HepG2 (cell line): ENCODE results near the gene IFIT1B. TPM values are rescaled to one million over a fixed set of nuclear protein-coding genes. Genes with fewer than 3 reads are reported as not detected.

Source experiments
- BCL6 ChIP-seq: IDR thresholded peaks from 2 replicates; pipeline ENCODE4 v1.6.1; 2016; ENCODE audit warnings: missing genetic modification reagents, missing compliant biosample characterization
- EEA1 ChIP-seq: sonication (generic); formaldehyde crosslinking; IDR thresholded peaks from 2 replicates; pipeline ENCODE4 v1.5.1; 2020; ENCODE audit warnings: mild to moderate bottlenecking, missing genetic modification reagents, borderline replicate concordance
- HNRNPK ChIP-seq: fragments of 200-400 bp; formaldehyde crosslinking; IDR thresholded peaks from 2 replicates; pipeline ENCODE4 v1.6.1; 2018; ENCODE audit warnings: low read length, low read depth, moderate library complexity, mild to moderate bottlenecking; ENCODE audit not compliant: poor library complexity, severe bottlenecking
- KDM2A ChIP-seq: sonication (generic); formaldehyde crosslinking; IDR thresholded peaks from 2 replicates; pipeline ENCODE4 v1.4.0; 2020; ENCODE audit warnings: low read depth, missing genetic modification reagents, borderline replicate concordance
- MBD4 ChIP-seq: IDR thresholded peaks from 2 replicates; pipeline ENCODE4 v1.6.1; 2012; ENCODE audit warnings: low read length, inconsistent platforms, borderline replicate concordance
- MZF1 ChIP-seq: sonication (generic); formaldehyde crosslinking; IDR thresholded peaks from 2 replicates; pipeline ENCODE4 v1.8.1; 2023; ENCODE audit warnings: mild to moderate bottlenecking, missing genetic modification reagents, borderline replicate concordance
- NR2F1 ChIP-seq, 2 experiments: fragments of 450-650 bp in 1 of 2; formaldehyde crosslinking in 1 of 2; IDR thresholded peaks; 2 replicates each; pipeline versions ENCODE4 v1.5.0 to v1.6.1; 2016 to 2020; ENCODE audit warnings: mild to moderate bottlenecking in 1 of 2, missing compliant biosample characterization in 1 of 2, missing genetic modification reagents in 1 of 2, moderate library complexity in 1 of 2
- SMAD1 ChIP-seq: sonication (generic); formaldehyde crosslinking; IDR thresholded peaks from 2 replicates; pipeline ENCODE4 v1.4.0; 2020; ENCODE audit warnings: missing genetic modification reagents, low read depth, mild to moderate bottlenecking, borderline replicate concordance
- TBX3 ChIP-seq: fragments of 450-650 bp; IDR thresholded peaks from 2 replicates; pipeline ENCODE4 v1.6.1; 2017; ENCODE audit warnings: antibody characterized with exemption, mild to moderate bottlenecking, inconsistent platforms, borderline replicate concordance
- TCF7 ChIP-seq: sonication (generic); IDR thresholded peaks from 2 replicates; pipeline ENCODE4 v1.6.1; 2016; ENCODE audit warnings: antibody characterized with exemption, low read depth
- TOE1 ChIP-seq: sonication (generic); formaldehyde crosslinking; IDR thresholded peaks from 2 replicates; pipeline ENCODE4 v1.4.0; 2020; ENCODE audit warnings: mild to moderate bottlenecking, missing genetic modification reagents
- TP53 ChIP-seq: sonication (generic); formaldehyde crosslinking; conservative IDR thresholded peaks from 2 replicates; pipeline ENCODE4 v1.4.0; 2020; ENCODE audit warnings: missing genetic modification reagents
- ZBTB2 ChIP-seq: sonication (generic); formaldehyde crosslinking; IDR thresholded peaks from 2 replicates; pipeline ENCODE4 v1.8.0; 2022; ENCODE audit warnings: low read depth, missing genetic modification reagents
- ZFP62 ChIP-seq: sonication (generic); formaldehyde crosslinking; IDR thresholded peaks from 2 replicates; pipeline ENCODE4 v1.4.0; 2020; ENCODE audit warnings: missing genetic modification reagents
- ZNF3 ChIP-seq: IDR thresholded peaks from 2 replicates; pipeline ENCODE4 v1.7.0; 2017; ENCODE audit warnings: inconsistent platforms
- ZNF580 ChIP-seq: IDR thresholded peaks from 2 replicates; pipeline ENCODE4 v1.6.1; 2016; ENCODE audit warnings: low read depth, borderline replicate concordance
- ZNF605 ChIP-seq: sonication (generic); formaldehyde crosslinking; IDR thresholded peaks from 2 replicates; pipeline ENCODE4 v1.8.0; 2022; ENCODE audit warnings: mild to moderate bottlenecking, missing genetic modification reagents
- ZNF737 ChIP-seq: sonication (generic); formaldehyde crosslinking; IDR thresholded peaks from 2 replicates; pipeline ENCODE4 v1.5.0; 2020; ENCODE audit warnings: missing genetic modification reagents, mild to moderate bottlenecking, borderline replicate concordance
- ZNF839 ChIP-seq: sonication (generic); formaldehyde crosslinking; IDR thresholded peaks from 2 replicates; pipeline ENCODE4 v1.4.0; 2020; ENCODE audit warnings: missing genetic modification reagents, mild to moderate bottlenecking, borderline replicate concordance
- polyA plus RNA-seq, 8 experiments: library from polyadenylated mRNA; depleted of rRNA in 3 of 8; stranded (reverse) in 7 of 8; unstranded in 1 of 8; fragments of >200 nt; fragmentation: Illumina TruSeq in 4 of 8; extraction: Trizol in 4 of 8; gene quantifications; 2 replicates each; pipeline versions ENCODE4 v1.2.1 to v1.2.3, GENCODE V29; 2011 to 2016; ENCODE audit warnings: low read depth in 4 of 8, missing spikeins in 1 of 8, mixed read lengths in 1 of 8; ENCODE audit not compliant: insufficient read depth in 1 of 8
- total RNA-seq, 5 experiments: library from RNA; depleted of rRNA; stranded (reverse); fragments of >200 nt; fragmentation: Illumina TruSeq; extraction: Trizol; gene quantifications; 2 replicates each; pipeline ENCODE4 v1.2.3, GENCODE V29; 2016; ENCODE audit warnings: low read depth in 1 of 5
- TF ChIP-seq, protein P1 (sequence below): sonication (generic); formaldehyde crosslinking; IDR thresholded peaks from 2 replicates; pipeline ENCODE4 v1.4.0; 2020; ENCODE audit warnings: missing genetic modification reagents, borderline replicate concordance
- TF ChIP-seq, protein P2 (sequence below): sonication (generic); formaldehyde crosslinking; IDR thresholded peaks from 2 replicates; pipeline ENCODE4 v1.9.0; 2022; ENCODE audit warnings: low read depth, missing genetic modification reagents

Gene IFIT1B
- total and polyA plus RNA-seq, 2 of the 13 experiments (the other 11 are each of a cell fraction or from before 2014, with no cell fraction given): not detected

DNA sequence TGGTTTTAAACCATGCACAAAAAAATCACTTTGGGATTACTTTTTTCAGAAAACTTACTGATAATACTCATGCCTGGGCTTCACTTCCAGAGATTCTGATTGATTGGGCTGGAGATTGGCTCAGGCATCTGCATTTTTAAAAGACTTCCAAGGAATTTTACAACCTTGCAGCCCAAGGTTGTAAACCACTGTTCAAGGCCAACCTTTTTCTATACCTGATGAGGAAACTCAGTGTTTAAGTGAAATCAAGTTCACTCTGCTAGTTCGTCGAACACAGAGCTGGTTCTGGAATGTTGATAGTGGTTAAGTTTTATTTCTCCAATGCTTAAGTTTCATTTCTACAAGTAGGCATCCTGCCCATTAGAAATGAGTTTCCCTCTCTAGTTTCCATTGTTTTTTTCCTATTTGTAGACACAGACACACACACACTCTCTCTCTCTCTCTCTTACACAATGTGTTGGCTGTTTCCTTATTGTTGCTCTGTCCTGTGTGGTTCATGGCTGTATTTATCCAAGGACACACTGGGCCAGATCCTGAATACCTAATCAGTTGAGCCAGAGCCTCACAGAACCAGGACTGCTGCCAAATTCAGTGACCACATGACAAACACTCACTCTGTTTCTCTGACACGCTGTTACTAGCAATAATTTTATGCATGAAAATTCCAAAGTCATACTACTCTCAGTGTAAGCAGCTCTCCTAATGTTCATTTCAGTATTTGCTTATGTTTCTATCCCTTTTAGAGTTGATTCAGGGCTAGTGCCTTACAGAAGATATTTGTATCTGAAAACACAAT is 3.7 kb upstream of the IFIT1B start (continued):
- TF ChIP-seq, protein P1, sequence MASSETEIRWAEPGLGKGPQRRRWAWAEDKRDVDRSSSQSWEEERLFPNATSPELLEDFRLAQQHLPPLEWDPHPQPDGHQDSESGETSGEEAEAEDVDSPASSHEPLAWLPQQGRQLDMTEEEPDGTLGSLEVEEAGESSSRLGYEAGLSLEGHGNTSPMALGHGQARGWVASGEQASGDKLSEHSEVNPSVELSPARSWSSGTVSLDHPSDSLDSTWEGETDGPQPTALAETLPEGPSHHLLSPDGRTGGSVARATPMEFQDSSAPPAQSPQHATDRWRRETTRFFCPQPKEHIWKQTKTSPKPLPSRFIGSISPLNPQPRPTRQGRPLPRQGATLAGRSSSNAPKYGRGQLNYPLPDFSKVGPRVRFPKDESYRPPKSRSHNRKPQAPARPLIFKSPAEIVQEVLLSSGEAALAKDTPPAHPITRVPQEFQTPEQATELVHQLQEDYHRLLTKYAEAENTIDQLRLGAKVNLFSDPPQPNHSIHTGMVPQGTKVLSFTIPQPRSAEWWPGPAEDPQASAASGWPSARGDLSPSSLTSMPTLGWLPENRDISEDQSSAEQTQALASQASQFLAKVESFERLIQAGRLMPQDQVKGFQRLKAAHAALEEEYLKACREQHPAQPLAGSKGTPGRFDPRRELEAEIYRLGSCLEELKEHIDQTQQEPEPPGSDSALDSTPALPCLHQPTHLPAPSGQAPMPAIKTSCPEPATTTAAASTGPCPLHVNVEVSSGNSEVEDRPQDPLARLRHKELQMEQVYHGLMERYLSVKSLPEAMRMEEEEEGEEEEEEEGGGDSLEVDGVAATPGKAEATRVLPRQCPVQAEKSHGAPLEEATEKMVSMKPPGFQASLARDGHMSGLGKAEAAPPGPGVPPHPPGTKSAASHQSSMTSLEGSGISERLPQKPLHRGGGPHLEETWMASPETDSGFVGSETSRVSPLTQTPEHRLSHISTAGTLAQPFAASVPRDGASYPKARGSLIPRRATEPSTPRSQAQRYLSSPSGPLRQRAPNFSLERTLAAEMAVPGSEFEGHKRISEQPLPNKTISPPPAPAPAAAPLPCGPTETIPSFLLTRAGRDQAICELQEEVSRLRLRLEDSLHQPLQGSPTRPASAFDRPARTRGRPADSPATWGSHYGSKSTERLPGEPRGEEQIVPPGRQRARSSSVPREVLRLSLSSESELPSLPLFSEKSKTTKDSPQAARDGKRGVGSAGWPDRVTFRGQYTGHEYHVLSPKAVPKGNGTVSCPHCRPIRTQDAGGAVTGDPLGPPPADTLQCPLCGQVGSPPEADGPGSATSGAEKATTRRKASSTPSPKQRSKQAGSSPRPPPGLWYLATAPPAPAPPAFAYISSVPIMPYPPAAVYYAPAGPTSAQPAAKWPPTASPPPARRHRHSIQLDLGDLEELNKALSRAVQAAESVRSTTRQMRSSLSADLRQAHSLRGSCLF: no peak
- TF ChIP-seq MZF1 (CRISPR knock-in tag) (no peak), TCF7 (peak; percentile 31; the same call in 1 of the 2 replicates), HNRNPK (no peak), ZNF605 (CRISPR knock-in tag) (no peak), ZNF580 (CRISPR knock-in tag) (no peak), ZFP62 (no peak), ZNF3 (CRISPR knock-in tag) (no peak; the same call in 1 of the 2 replicates), KDM2A (CRISPR knock-in tag) (no peak), ZBTB2 (CRISPR knock-in tag) (no peak), TP53 (CRISPR knock-in tag) (no peak), ZNF737 (CRISPR knock-in tag) (no peak), NR2F1 (CRISPR knock-in tag; IDR thresholded peaks at IDR 0.05) (peak; percentile 62 to 75; a peak in 3 of 4 replicates), MBD4 (no peak), SMAD1 (CRISPR knock-in tag) (no peak), ZNF839 (CRISPR knock-in tag) (no peak), EEA1 (CRISPR knock-in tag) (no peak), BCL6 (CRISPR knock-in tag) (peak; percentile 90), TBX3 (peak; percentile 41; the same call in 1 of the 2 replicates), TOE1 (CRISPR knock-in tag) (no peak)
- TF ChIP-seq, protein P2, sequence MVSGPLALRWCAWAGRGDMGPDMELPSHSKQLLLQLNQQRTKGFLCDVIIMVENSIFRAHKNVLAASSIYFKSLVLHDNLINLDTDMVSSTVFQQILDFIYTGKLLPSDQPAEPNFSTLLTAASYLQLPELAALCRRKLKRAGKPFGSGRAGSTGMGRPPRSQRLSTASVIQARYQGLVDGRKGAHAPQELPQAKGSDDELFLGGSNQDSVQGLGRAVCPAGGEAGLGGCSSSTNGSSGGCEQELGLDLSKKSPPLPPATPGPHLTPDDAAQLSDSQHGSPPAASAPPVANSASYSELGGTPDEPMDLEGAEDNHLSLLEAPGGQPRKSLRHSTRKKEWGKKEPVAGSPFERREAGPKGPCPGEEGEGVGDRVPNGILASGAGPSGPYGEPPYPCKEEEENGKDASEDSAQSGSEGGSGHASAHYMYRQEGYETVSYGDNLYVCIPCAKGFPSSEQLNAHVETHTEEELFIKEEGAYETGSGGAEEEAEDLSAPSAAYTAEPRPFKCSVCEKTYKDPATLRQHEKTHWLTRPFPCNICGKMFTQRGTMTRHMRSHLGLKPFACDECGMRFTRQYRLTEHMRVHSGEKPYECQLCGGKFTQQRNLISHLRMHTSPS (CRISPR knock-in tag): no peak
